ENCODE measurements around the gene CHMP4A.
"Not testable (repeated sequence)": the region's sequence is repeated elsewhere in the genome, so short reads cannot be mapped to it uniquely, and the experiment has no call there.

CHMP4A gene

GRCh38 chr14:24222987-24223386 lies 9.7 kb upstream of the CHMP4A start:
- not testable (repeated sequence) for DNase-seq

GRCh38 chr14:24219521-24219920 lies 6.2 kb upstream of the CHMP4A start:
- no peak for DNase-seq

DNA sequence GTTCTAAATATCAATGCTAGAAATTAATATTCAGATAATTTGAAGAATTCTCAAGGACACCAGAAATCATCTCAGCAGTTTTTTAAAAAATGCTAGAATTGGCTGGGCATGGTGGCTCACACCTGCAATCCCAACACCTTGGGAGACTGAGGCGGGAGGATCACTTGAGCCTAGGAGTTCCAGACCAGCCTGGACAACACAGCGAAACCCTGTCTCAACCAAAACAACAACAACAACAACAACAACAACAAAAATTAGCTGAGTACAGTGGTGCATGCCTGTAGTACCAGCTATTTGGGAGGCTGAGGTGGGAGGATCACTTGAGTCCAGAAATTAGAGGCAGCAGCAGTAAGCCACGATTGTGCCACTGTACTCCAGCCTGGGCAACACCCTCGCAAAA lies 5.8 kb upstream of the CHMP4A start:
- no peak for DNase-seq

- DNase-seq, result not testable (repeated sequence)
Measured at GRCh38 chr14:24216876-24217275, 3.6 kb upstream of the CHMP4A start.

GRCh38 chr14:24216345-24216699 lies 3.0 kb upstream of the CHMP4A start:
- DNase-seq, result no peak

DNA sequence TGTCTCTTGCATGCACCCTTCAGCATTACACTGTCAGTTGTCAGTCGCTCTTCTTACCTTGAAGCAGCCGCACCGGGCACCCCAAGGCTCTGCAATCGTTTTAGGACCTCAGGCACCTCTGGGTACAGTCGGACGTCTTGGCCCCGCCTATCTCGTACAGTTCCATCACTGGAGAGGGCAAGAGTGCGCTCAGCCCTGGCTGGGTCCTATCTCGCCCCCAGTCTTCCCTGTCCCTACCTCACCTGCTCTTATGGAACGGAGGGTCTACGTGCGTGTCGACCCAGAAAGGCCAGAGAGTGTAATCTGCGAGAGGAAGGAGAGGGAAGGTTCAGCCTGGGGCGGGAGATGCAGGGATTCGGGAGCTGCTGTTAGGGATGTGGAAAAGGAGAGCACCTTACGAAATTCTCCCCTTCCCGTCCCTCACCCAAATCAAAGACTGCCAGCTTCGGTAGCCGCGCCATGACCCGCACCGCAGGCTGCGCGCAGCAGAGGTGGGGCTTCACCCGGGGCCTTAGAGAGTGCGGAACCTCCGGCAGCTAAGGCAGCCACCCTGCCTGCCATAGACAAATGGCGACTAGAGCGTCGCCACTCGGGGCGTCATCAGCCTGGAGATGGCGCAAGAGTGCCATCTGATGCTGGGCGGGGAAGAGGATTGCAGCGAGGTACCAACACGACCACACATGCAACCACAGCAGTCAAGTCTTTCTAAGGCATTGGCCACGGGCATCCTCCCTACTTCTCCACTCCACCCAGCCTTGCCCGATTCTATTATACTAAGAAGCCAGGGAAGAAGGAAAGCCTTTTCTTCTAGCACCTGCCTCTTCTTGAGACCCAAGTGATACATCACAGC lies 2.4 kb upstream of the CHMP4A start, which contains the start of gene MDP1:
Gene MDP1 (minus strand): TSS at position 572 of the 850 bp plus-strand sequence. CDS start 111 bp downstream, at position 461.
- peak; percentile 90 for DNase-seq

DNA sequence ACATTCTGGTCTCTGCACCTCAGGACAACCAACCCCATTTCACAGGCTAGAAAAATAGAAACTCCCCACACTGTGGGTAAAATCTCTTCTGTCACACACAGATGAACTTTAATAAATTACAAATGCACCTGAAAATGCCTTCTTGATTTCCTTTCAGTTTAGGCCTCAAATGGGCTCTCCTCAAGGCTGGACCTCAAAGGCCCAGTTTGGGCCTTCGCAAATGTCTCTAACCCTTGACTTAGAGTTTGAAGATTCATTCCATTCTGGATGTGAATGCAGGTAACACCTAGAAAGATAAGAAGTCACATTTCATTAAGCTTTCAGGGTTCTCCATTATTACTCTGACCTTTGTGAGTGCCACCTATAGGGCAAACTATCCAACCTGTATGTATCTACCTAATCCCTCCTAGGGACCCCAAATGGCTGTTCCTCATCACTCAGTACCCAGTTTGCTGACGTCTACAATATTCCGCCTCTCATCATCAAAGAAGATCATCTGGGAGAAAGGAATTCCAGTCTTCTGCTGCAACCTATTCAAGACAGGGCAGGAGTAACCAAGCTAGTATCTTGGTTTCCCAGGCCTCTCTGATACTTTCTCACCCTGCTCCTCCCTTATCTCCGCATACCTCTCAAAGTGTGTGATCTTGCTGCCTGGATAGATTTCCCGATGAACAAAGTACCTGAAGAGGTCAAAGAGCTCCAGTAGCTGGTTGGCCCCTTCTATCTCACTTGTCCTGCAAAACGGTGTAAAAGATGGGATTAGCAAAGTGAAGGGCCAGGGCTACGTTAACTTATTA lies 776 bp upstream of the CHMP4A start:
- DNase-seq, result no peak

DNA sequence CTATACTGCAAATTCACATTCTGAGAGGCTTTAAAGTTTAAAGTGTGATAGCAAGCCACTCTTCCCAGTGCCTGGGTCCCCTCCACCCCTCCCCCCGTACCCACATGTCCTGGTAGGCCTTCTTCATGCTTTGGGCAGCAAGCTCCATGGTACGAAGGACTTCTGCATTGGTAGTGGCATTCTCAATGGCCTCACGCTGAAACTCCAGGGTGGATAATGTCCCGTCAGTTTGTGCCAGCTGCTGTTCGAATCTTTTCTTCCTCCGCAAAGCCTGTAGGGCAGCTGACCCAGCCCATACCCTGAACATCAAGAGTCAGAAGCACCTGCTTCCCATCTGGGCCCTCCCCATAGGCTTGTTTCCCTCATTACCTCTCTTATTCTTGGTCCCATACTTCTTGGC lies 2.0 kb downstream of the CHMP4A start:
- DNase-seq, result no peak

- no peak for DNase-seq
Measured at GRCh38 chr14:24207625-24208024, 5.7 kb downstream of the CHMP4A start.

DNA sequence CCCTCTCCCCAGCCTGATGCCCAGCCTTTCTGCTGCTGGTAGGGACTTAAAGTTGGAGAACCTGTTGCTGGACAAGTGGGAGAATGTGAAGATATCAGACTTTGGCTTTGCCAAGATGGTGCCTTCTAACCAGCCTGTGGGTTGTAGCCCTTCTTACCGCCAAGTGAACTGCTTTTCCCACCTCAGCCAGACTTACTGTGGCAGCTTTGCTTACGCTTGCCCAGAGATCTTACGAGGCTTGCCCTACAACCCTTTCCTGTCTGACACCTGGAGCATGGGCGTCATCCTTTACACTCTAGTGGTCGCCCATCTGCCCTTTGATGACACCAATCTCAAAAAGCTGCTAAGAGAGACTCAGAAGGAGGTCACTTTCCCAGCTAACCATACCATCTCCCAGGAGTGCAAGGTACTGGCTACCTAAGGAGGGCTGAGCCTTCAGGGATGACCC lies 6.2 kb downstream of the CHMP4A start:
- DNase-seq, result peak; percentile 36

- no peak for DNase-seq
Measured at GRCh38 chr14:24206260-24207103, 6.8 kb downstream of the CHMP4A start.

DNA sequence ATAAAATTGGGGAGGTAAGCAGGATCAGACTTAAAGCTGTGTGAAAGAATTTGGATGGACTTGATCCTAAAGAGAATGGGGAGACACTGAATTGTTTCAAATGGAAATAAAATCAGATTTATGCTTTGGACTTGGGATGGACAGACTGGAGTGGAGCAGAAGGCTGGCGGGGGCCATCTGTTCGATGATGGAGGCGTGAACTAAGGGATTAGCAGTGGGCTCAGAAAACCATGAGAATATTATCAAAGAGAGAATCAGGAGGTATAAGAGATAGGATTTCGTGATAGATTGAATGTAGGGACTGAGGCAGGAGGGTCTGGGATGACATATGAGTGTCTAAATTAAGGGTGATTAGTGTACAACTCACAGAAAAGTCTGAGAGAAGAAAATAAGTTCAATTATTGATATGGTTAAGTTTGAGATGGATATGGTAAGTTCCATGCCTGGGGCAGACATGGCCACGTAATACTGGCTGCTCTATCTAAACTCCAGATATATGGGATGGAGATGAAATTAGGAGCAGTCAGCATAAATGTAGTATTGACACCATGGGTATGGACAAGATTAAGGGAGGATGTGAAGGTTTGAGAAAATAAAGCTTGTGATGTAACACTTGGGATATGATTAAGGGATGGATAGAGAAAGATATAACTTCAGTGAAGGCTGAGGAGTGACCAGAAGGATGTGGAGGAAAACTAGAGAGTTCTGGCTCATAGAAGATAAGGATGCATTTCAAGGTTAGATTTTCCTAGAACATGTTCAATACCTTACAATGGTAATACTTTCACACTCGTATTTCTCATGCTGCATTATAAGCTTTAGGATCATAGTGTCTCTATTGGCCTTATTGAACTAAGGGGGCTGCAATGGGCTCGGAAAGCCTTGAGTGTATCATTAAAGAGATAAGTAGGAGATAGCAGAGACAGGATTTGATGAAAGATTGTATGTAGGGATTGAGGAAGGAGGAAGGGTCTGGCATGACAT lies 8.8 kb downstream of the CHMP4A start:
- no peak for DNase-seq

DNA sequence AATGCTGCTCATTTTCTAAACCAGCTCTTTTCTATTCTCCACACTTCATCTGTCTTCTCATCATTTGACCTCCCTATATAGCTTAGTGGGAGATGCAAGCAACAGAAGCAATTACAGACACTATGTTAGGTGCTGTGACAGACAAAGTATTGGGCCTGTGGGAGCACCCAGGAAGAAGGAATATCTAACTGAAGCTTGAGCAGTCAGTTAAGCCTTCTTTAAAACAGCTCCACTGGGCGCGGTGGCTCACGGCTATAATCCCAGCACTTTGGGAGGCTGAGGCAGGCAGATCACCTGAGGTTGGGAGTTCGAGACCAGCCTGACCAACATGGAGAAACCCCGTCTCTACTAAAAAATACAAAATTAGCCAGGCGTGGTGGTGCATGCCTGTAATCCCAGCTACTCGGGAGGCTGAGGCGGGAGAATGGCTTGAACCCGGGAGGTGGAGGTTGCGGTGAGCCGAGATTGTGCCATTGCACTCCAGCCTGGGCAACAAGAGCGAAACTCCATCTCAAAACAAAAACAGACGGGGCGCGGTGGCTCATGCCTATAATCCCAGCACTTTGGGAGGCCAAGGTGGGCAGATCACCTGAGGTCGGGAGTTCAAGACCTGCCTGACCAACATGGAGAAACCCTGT lies 9.9 kb downstream of the CHMP4A start:
- DNase-seq, result not testable (repeated sequence)

GRCh38 chr14:24202538-24202937 lies 10.8 kb downstream of the CHMP4A start:
- not testable (repeated sequence) for DNase-seq

DNA sequence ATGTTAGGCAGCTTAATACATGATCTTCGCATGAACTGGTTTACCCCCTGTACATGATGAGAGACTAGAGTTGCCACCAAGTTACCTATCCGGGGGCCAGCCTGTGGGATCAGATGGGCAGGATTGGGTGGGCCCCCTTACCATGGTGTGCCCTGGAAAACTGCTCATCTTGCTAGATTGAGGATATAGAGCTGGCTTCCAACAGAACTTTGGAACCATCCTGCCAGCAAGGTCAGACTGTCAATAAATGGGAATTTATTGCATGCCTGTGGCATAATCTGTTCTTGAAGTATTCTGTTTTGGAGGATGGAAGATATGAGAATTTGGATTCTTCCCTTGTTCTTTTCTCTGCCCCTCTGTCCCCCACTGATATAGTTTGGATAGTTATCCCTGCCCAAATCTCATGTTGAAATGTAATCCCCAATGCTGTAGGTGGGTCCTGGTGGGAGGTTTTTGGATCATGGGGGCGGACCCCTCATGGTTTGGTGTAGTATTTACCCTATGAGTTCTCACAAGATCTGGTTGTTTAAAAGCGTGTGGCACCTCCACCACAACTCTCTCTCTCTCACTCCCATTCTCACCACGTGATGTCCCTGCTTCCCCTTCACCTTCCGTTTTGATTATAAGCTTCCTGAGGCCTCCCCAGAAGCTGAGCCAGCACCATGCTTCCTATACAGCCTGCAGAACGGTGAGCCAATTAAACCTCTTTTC lies 14.3 kb downstream of the CHMP4A start:
- DNase-seq, result no peak

- DNase-seq, result no peak
Measured at GRCh38 chr14:24197056-24197450, 16.2 kb downstream of the CHMP4A start.

GRCh38 chr14:24196071-24197055 lies 16.9 kb downstream of the CHMP4A start:
- DNase-seq, result no peak

DNA sequence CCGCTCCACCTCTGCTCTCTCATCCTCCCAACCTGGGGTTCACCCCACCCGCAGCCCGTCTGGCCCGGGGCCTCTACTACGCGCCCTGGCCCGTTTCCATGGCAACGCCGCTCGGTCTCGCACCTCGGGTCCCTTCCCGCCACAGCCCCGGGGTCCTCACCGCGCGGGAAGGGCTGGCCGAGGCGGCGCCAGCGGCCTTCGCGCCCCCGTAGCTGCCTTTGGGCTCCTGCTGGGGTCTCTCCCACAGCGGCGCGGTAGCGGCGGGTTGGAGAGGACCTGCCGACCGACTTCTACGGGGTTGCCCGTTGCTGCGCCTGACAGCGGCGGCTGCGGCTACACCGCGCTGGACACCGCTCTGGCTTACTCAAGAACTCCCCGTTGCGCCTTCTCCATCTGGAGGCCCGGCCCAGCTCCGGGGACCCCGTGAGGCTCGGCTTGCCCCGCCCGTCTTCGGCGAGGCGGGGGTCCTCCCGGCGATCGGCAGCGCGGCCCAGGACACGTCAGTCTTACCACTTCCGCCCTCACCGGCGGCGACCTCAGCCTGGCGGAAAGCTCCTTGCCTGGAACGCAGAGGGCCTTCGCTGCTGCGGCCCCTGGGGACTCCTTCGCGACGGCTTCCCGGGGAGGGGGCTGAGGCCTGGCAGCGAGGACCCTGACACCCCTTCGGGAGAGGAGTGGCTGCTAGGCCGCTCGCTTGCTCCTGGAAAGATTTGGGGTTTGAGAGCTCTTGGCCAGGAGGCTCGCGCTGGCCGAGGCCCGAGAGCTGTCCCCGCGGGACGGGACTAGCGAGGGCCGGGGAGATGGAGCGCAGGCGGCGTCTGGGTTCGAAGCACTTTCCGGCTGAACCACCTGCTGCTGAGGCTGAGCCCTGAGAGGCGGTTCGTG lies 17.9 kb downstream of the CHMP4A start, which contains the start of gene TM9SF1:
Gene TM9SF1 (minus strand): TSS at position 256 of the 885 bp plus-strand sequence. CDS start 422 bp downstream, outside the sequence.
- DNase-seq, result peak; percentile 93
